ENCODE measurements around the gene NLRP6.

- TF ChIP-seq EZH2phosphoT487 (IDR thresholded peaks at IDR 0.05; ENCODE audit: insufficient read depth, low read depth) = no peak
- TF ChIP-seq EZH2 (IDR thresholded peaks at IDR 0.05; ENCODE audit: insufficient read depth, poor library complexity, severe bottlenecking) = no peak
Measured at GRCh38 chr11:285021-285893, 7.0 kb downstream of the NLRP6 start.

Measured in GM23248 (cell line).